SU-DHL-6 (cell line): Measurements from ENCODE around the gene KAZALD1.

ENCODE experiments used
- EZH2phosphoT487 ChIP-seq: fragments of 200-600 bp; sonication (generic), shearing (Covaris generic); conservative IDR thresholded peaks from 2 replicates; pipeline ENCODE4 v1.6.1; 2018; ENCODE audit warnings: mild to moderate bottlenecking, antibody characterized with exemption, low read length, moderate library complexity, mixed read lengths
- TF ChIP-seq, protein P1 (sequence below): fragments of 200-600 bp; sonication (generic); IDR thresholded peaks from one replicate; pipeline ENCODE4 v1.5.1; 2017; ENCODE audit warnings: antibody characterized with exemption, mild to moderate bottlenecking, low read length, moderate library complexity; ENCODE audit not compliant: insufficient read depth, poor library complexity, severe bottlenecking

DNA sequence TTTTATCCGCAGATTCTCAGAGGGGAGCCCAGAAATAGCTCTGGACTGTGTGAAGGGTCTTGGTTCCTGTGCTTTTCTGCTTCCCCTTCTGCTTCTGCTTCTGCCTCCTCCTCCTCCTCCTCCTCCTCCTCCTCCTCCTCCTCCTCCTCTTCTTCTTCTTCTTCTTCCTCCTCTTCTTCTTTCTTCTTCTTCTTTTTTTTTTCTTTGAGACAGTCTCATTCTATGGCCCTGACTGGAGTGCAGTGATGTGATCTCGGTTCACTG is 42.4 kb upstream of the KAZALD1 start:
- TF ChIP-seq, protein P1, sequence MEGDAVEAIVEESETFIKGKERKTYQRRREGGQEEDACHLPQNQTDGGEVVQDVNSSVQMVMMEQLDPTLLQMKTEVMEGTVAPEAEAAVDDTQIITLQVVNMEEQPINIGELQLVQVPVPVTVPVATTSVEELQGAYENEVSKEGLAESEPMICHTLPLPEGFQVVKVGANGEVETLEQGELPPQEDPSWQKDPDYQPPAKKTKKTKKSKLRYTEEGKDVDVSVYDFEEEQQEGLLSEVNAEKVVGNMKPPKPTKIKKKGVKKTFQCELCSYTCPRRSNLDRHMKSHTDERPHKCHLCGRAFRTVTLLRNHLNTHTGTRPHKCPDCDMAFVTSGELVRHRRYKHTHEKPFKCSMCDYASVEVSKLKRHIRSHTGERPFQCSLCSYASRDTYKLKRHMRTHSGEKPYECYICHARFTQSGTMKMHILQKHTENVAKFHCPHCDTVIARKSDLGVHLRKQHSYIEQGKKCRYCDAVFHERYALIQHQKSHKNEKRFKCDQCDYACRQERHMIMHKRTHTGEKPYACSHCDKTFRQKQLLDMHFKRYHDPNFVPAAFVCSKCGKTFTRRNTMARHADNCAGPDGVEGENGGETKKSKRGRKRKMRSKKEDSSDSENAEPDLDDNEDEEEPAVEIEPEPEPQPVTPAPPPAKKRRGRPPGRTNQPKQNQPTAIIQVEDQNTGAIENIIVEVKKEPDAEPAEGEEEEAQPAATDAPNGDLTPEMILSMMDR = no peak
- no peak for TF ChIP-seq EZH2phosphoT487
